ENCODE results near the gene TINAG.

The TINAG gene

GRCh38 chr6:54282186-54282585 lies 26.1 kb upstream of the TINAG start:
- Histone ChIP-seq H3K27me3 (ENCODE audit: control insufficient read depth in 1 of 2, insufficient read depth in 2 of 2, low read length in 2 of 2) (no peaks in the 10 kb centered on the region), H3K9ac (ENCODE audit: low read depth in 1 of 2, low read length in 2 of 2) (no peak overlapping the region), H3K9me3 (ENCODE audit: control insufficient read depth in 1 of 2, low read length in 2 of 2) (no peaks in the 10 kb centered on the region), H3K4me3 (ENCODE audit: low read depth in 1 of 2, low read length in 2 of 2) (no peak overlapping the region), H3K36me3 (ENCODE audit: control insufficient read depth in 1 of 2, insufficient read depth in 2 of 2, low read length in 2 of 2) (no peaks in the 10 kb centered on the region), H3K27ac (ENCODE audit: low read depth, low read length) (no peak overlapping the region), H3K4me1 (ENCODE audit: control insufficient read depth in 1 of 2, insufficient read depth in 2 of 2, low read length in 2 of 2) (no peaks in the 10 kb centered on the region)

- H3K36me3 ChIP-seq (ENCODE audit: control insufficient read depth in 1 of 2, insufficient read depth in 2 of 2, low read length in 2 of 2) = no peaks in the 10 kb centered on the region
- no peak overlapping the region for H3K27ac ChIP-seq (ENCODE audit: low read depth, low read length)
- no peak overlapping the region for H3K4me3 ChIP-seq (ENCODE audit: low read depth in 1 of 2, low read length in 2 of 2)
- no peaks in the 10 kb centered on the region for H3K27me3 ChIP-seq (ENCODE audit: control insufficient read depth in 1 of 2, insufficient read depth in 2 of 2, low read length in 2 of 2)
- H3K9me3 ChIP-seq (ENCODE audit: control insufficient read depth in 1 of 2, low read length in 2 of 2) = no peaks in the 10 kb centered on the region
- no peak overlapping the region for H3K9ac ChIP-seq (ENCODE audit: low read depth in 1 of 2, low read length in 2 of 2)
- H3K4me1 ChIP-seq (ENCODE audit: control insufficient read depth in 1 of 2, insufficient read depth in 2 of 2, low read length in 2 of 2) = no peaks in the 10 kb centered on the region
Observed at GRCh38 chr6:54284161-54284860, 23.9 kb upstream of the TINAG start.

- Histone ChIP-seq H3K36me3 (ENCODE audit: control insufficient read depth in 1 of 2, insufficient read depth in 2 of 2, low read length in 2 of 2) (no peaks in the 10 kb centered on the region), H3K9ac (ENCODE audit: low read depth in 1 of 2, low read length in 2 of 2) (no peak overlapping the region), H3K4me3 (ENCODE audit: low read depth in 1 of 2, low read length in 2 of 2) (no peak overlapping the region), H3K27me3 (ENCODE audit: control insufficient read depth in 1 of 2, insufficient read depth in 2 of 2, low read length in 2 of 2) (no peaks in the 10 kb centered on the region), H3K9me3 (ENCODE audit: control insufficient read depth in 1 of 2, low read length in 2 of 2) (no peaks in the 10 kb centered on the region), H3K4me1 (ENCODE audit: control insufficient read depth in 1 of 2, insufficient read depth in 2 of 2, low read length in 2 of 2) (no peaks in the 10 kb centered on the region), H3K27ac (ENCODE audit: low read depth, low read length) (no peak overlapping the region)
Observed at GRCh38 chr6:54285595-54285994, 22.6 kb upstream of the TINAG start.

GRCh38 chr6:54286141-54286540 lies 22.1 kb upstream of the TINAG start:
- Histone ChIP-seq H3K27me3 (ENCODE audit: control insufficient read depth in 1 of 2, insufficient read depth in 2 of 2, low read length in 2 of 2) (no peaks in the 10 kb centered on the region), H3K36me3 (ENCODE audit: control insufficient read depth in 1 of 2, insufficient read depth in 2 of 2, low read length in 2 of 2) (no peaks in the 10 kb centered on the region), H3K9me3 (ENCODE audit: control insufficient read depth in 1 of 2, low read length in 2 of 2) (no peaks in the 10 kb centered on the region), H3K27ac (ENCODE audit: low read depth, low read length) (no peak overlapping the region), H3K4me1 (ENCODE audit: control insufficient read depth in 1 of 2, insufficient read depth in 2 of 2, low read length in 2 of 2) (no peaks in the 10 kb centered on the region), H3K9ac (ENCODE audit: low read depth in 1 of 2, low read length in 2 of 2) (no peak overlapping the region), H3K4me3 (ENCODE audit: low read depth in 1 of 2, low read length in 2 of 2) (no peak overlapping the region)

- H3K36me3 ChIP-seq (ENCODE audit: control insufficient read depth in 1 of 2, insufficient read depth in 2 of 2, low read length in 2 of 2) = no peaks in the 10 kb centered on the region
- H3K27ac ChIP-seq (ENCODE audit: low read depth, low read length) = no peak overlapping the region
- no peak overlapping the region for H3K9ac ChIP-seq (ENCODE audit: low read depth in 1 of 2, low read length in 2 of 2)
- no peaks in the 10 kb centered on the region for H3K4me1 ChIP-seq (ENCODE audit: control insufficient read depth in 1 of 2, insufficient read depth in 2 of 2, low read length in 2 of 2)
- no peak overlapping the region for H3K4me3 ChIP-seq (ENCODE audit: low read depth in 1 of 2, low read length in 2 of 2)
- H3K9me3 ChIP-seq (ENCODE audit: control insufficient read depth in 1 of 2, low read length in 2 of 2) = no peaks in the 10 kb centered on the region
- H3K27me3 ChIP-seq (ENCODE audit: control insufficient read depth in 1 of 2, insufficient read depth in 2 of 2, low read length in 2 of 2) = no peaks in the 10 kb centered on the region
Observed at GRCh38 chr6:54288474-54288873, 19.8 kb upstream of the TINAG start.

- H3K36me3 ChIP-seq (ENCODE audit: control insufficient read depth in 1 of 2, insufficient read depth in 2 of 2, low read length in 2 of 2) = no peaks in the 10 kb centered on the region
- H3K9ac ChIP-seq (ENCODE audit: low read depth in 1 of 2, low read length in 2 of 2) = no peak overlapping the region
- H3K27me3 ChIP-seq (ENCODE audit: control insufficient read depth in 1 of 2, insufficient read depth in 2 of 2, low read length in 2 of 2) = no peaks in the 10 kb centered on the region
- no peaks in the 10 kb centered on the region for H3K9me3 ChIP-seq (ENCODE audit: control insufficient read depth in 1 of 2, low read length in 2 of 2)
- H3K27ac ChIP-seq (ENCODE audit: low read depth, low read length) = no peak overlapping the region
- no peaks in the 10 kb centered on the region for H3K4me1 ChIP-seq (ENCODE audit: control insufficient read depth in 1 of 2, insufficient read depth in 2 of 2, low read length in 2 of 2)
- no peak overlapping the region for H3K4me3 ChIP-seq (ENCODE audit: low read depth in 1 of 2, low read length in 2 of 2)
Observed at GRCh38 chr6:54289426-54289825, 18.8 kb upstream of the TINAG start.

GRCh38 chr6:54291146-54291545 lies 17.1 kb upstream of the TINAG start:
- no peaks in the 10 kb centered on the region for H3K4me1 ChIP-seq (ENCODE audit: control insufficient read depth in 1 of 2, insufficient read depth in 2 of 2, low read length in 2 of 2)
- no peak overlapping the region for H3K9ac ChIP-seq (ENCODE audit: low read depth in 1 of 2, low read length in 2 of 2)
- no peak overlapping the region for H3K27ac ChIP-seq (ENCODE audit: low read depth, low read length)

GRCh38 chr6:54291738-54292137 lies 16.5 kb upstream of the TINAG start:
- Histone ChIP-seq H3K9me3 (ENCODE audit: control insufficient read depth in 1 of 2, low read length in 2 of 2) (no peaks in the 10 kb centered on the region), H3K4me3 (ENCODE audit: low read depth in 1 of 2, low read length in 2 of 2) (no peak overlapping the region), H3K36me3 (ENCODE audit: control insufficient read depth in 1 of 2, insufficient read depth in 2 of 2, low read length in 2 of 2) (no peaks in the 10 kb centered on the region), H3K4me1 (ENCODE audit: control insufficient read depth in 1 of 2, insufficient read depth in 2 of 2, low read length in 2 of 2) (no peaks in the 10 kb centered on the region), H3K27me3 (ENCODE audit: control insufficient read depth in 1 of 2, insufficient read depth in 2 of 2, low read length in 2 of 2) (no peaks in the 10 kb centered on the region), H3K9ac (ENCODE audit: low read depth in 1 of 2, low read length in 2 of 2) (no peak overlapping the region), H3K27ac (ENCODE audit: low read depth, low read length) (no peak overlapping the region)

More at GRCh38 chr6:54291146-54291545, 17.1 kb upstream of the TINAG start:
- Histone ChIP-seq H3K4me3 (ENCODE audit: low read depth in 1 of 2, low read length in 2 of 2) (no peak overlapping the region), H3K27me3 (ENCODE audit: control insufficient read depth in 1 of 2, insufficient read depth in 2 of 2, low read length in 2 of 2) (no peaks in the 10 kb centered on the region), H3K9me3 (ENCODE audit: control insufficient read depth in 1 of 2, low read length in 2 of 2) (no peaks in the 10 kb centered on the region), H3K36me3 (ENCODE audit: control insufficient read depth in 1 of 2, insufficient read depth in 2 of 2, low read length in 2 of 2) (no peaks in the 10 kb centered on the region)

GRCh38 chr6:54294965-54295532 lies 13.2 kb upstream of the TINAG start:
- no peaks in the 10 kb centered on the region for H3K27me3 ChIP-seq (ENCODE audit: control insufficient read depth in 1 of 2, insufficient read depth in 2 of 2, low read length in 2 of 2)

GRCh38 chr6:54299542-54300269 lies 8.5 kb upstream of the TINAG start:
- Histone ChIP-seq H3K9ac (ENCODE audit: low read depth in 1 of 2, low read length in 2 of 2) (no peak overlapping the region), H3K9me3 (ENCODE audit: control insufficient read depth in 1 of 2, low read length in 2 of 2) (no peaks in the 10 kb centered on the region), H3K36me3 (ENCODE audit: control insufficient read depth in 1 of 2, insufficient read depth in 2 of 2, low read length in 2 of 2) (no peaks in the 10 kb centered on the region), H3K27me3 (ENCODE audit: control insufficient read depth in 1 of 2, insufficient read depth in 2 of 2, low read length in 2 of 2) (no peaks in the 10 kb centered on the region), H3K4me1 (ENCODE audit: control insufficient read depth in 1 of 2, insufficient read depth in 2 of 2, low read length in 2 of 2) (no peaks in the 10 kb centered on the region), H3K4me3 (ENCODE audit: low read depth in 1 of 2, low read length in 2 of 2) (no peak overlapping the region), H3K27ac (ENCODE audit: low read depth, low read length) (no peak overlapping the region)

More at GRCh38 chr6:54294965-54295532, 13.2 kb upstream of the TINAG start:
- Histone ChIP-seq H3K9ac (ENCODE audit: low read depth in 1 of 2, low read length in 2 of 2) (no peak overlapping the region), H3K27ac (ENCODE audit: low read depth, low read length) (no peak overlapping the region), H3K36me3 (ENCODE audit: control insufficient read depth in 1 of 2, insufficient read depth in 2 of 2, low read length in 2 of 2) (no peaks in the 10 kb centered on the region), H3K9me3 (ENCODE audit: control insufficient read depth in 1 of 2, low read length in 2 of 2) (no peaks in the 10 kb centered on the region), H3K4me1 (ENCODE audit: control insufficient read depth in 1 of 2, insufficient read depth in 2 of 2, low read length in 2 of 2) (no peaks in the 10 kb centered on the region), H3K4me3 (ENCODE audit: low read depth in 1 of 2, low read length in 2 of 2) (no peak overlapping the region)

All from duodenal mucosa (tissue), 2 donors.